OCI-LY3 (cell line): ENCODE measurements around the gene SESTD1.

Source experiments
- H2AFZ ChIP-seq: fragments of 200-600, 300-600 bp; shearing (Covaris generic); 2 replicates; pipeline ENCODE4 v1.6.0; 2014; ENCODE audit warnings: antibody characterized with exemption, low read depth, low read length
- H3K27ac ChIP-seq: fragments of 200-600, 300-600 bp; sonication (generic); 2 replicates; pipeline ENCODE4 v1.5.1; 2014; ENCODE audit warnings: mild to moderate bottlenecking, low read length, moderate library complexity, mixed read lengths
- H3K27me3 ChIP-seq: fragments of 200-600, 300-600 bp; sonication (generic); 2 replicates; pipeline ENCODE4 v1.6.1; 2014; ENCODE audit warnings: low read depth, low read length, mixed read lengths
- H3K36me3 ChIP-seq: fragments of 200-600, 300-600 bp; sonication (generic); replicated peaks from 2 replicates; pipeline ENCODE3; 2014; ENCODE audit warnings: low read depth, low read length, mixed read lengths
- H3K4me1 ChIP-seq: fragments of 300-600, 200-600 bp; sonication (generic); 2 replicates; pipeline ENCODE4 v1.6.1; 2014; ENCODE audit warnings: low read length, mixed read lengths
- H3K4me2 ChIP-seq: fragments of 200-600, 300-600 bp; sonication (generic); 2 replicates; pipeline ENCODE4 v1.6.1; 2014; ENCODE audit warnings: low read length, mixed read lengths
- H3K4me3 ChIP-seq: fragments of 300-600, 200-600 bp; sonication (generic); 2 replicates; pipeline ENCODE4 v1.5.1; 2014; ENCODE audit warnings: antibody characterized with exemption, mild to moderate bottlenecking, low read length, moderate library complexity
- H3K79me2 ChIP-seq: fragments of 300-600, 200-600 bp; shearing (Covaris generic); 2 replicates; pipeline ENCODE4 v1.6.1; 2014; ENCODE audit warnings: mild to moderate bottlenecking, low read length, mixed read lengths
- H3K9ac ChIP-seq: fragments of 300-600, 200-600 bp; shearing (Covaris generic); 2 replicates; pipeline ENCODE4 v1.6.0; 2014; ENCODE audit warnings: mild to moderate bottlenecking, low read length, moderate library complexity
- H3K9me3 ChIP-seq: fragments of 200-600, 300-600 bp; shearing (Covaris generic); 2 replicates; pipeline ENCODE4 v1.6.1; 2014; ENCODE audit warnings: low read length, mixed read lengths; ENCODE audit not compliant: insufficient read depth
- H4K20me1 ChIP-seq: fragments of 200-600, 300-600 bp; sonication (generic); 2 replicates; pipeline ENCODE4 v1.6.1; 2016; ENCODE audit warnings: low read length, mixed read lengths; ENCODE audit not compliant: insufficient read depth
- CTCF ChIP-seq: fragments of 200-600, 300-600 bp; sonication (generic); IDR thresholded peaks from 2 replicates; pipeline ENCODE4 v1.5.1; 2014; ENCODE audit warnings: antibody characterized with exemption, low read length, low read depth
- EZH2phosphoT487 ChIP-seq: fragments of 200-600 bp; shearing (Covaris generic); IDR thresholded peaks from 2 replicates; pipeline ENCODE4 v1.6.1; 2018; ENCODE audit warnings: antibody characterized with exemption, mixed run types, low read depth

SESTD1 gene

GRCh38 chr2:179070895-179071294 is 193.7 kb downstream of the SESTD1 start:
- peaks cover 5% of the 10 kb centered on the region; the same call in 1 of the 2 replicates for H3K9me3 ChIP-seq
- no peaks in the 10 kb centered on the region for H3K79me2 ChIP-seq
- H3K27me3 ChIP-seq: no peaks in the 10 kb centered on the region
- no peak overlapping the region for H3K4me3 ChIP-seq
- H3K4me2 ChIP-seq: no peak overlapping the region
- H3K9ac ChIP-seq: no peak overlapping the region
- no peaks in the 10 kb centered on the region for H4K20me1 ChIP-seq
- TF ChIP-seq CTCF (no peak), EZH2phosphoT487 (no peak)
- H3K4me1 ChIP-seq: no peaks in the 10 kb centered on the region
- no peak overlapping the region for H3K27ac ChIP-seq
- H2AFZ ChIP-seq: no peak overlapping the region
- H3K36me3 ChIP-seq: no peaks in the 10 kb centered on the region

GRCh38 chr2:179069685-179070084 is 194.9 kb downstream of the SESTD1 start:
- Histone ChIP-seq H3K4me3 (no peak overlapping the region), H3K9me3 (peaks cover 5% of the 10 kb centered on the region; the same call in 1 of the 2 replicates), H4K20me1 (no peaks in the 10 kb centered on the region), H3K27me3 (no peaks in the 10 kb centered on the region), H3K36me3 (no peaks in the 10 kb centered on the region), H3K79me2 (no peaks in the 10 kb centered on the region), H3K9ac (no peak overlapping the region), H3K4me2 (no peak overlapping the region), H2AFZ (no peak overlapping the region), H3K27ac (no peak overlapping the region), H3K4me1 (no peaks in the 10 kb centered on the region)
- no peak for TF ChIP-seq CTCF
- TF ChIP-seq EZH2phosphoT487: no peak

GRCh38 chr2:179068991-179069643 is 195.5 kb downstream of the SESTD1 start:
- Histone ChIP-seq H3K4me1 (no peaks in the 10 kb centered on the region), H3K9me3 (peaks cover 5% of the 10 kb centered on the region; the same call in 1 of the 2 replicates), H3K27me3 (no peaks in the 10 kb centered on the region), H3K9ac (no peak overlapping the region), H2AFZ (no peak overlapping the region), H3K4me3 (no peak overlapping the region), H4K20me1 (no peaks in the 10 kb centered on the region), H3K4me2 (no peak overlapping the region), H3K27ac (no peak overlapping the region), H3K36me3 (no peaks in the 10 kb centered on the region), H3K79me2 (no peaks in the 10 kb centered on the region)
- TF ChIP-seq EZH2phosphoT487: no peak
- TF ChIP-seq CTCF: no peak

GRCh38 chr2:179059026-179059700 is 205.5 kb downstream of the SESTD1 start:
- no peaks in the 10 kb centered on the region for H3K27me3 ChIP-seq
- H3K4me2 ChIP-seq: peak overlapping the region; percentile 46
- no peaks in the 10 kb centered on the region for H3K9me3 ChIP-seq
- 0 out of 2 replicates have a peak overlapping the region, but pooled peaks have one; percentile 6 for H3K9ac ChIP-seq
- no peak overlapping the region; the same call in 1 of the 2 replicates for H2AFZ ChIP-seq
- TF ChIP-seq CTCF: no peak
- no peak for TF ChIP-seq EZH2phosphoT487
- no peak overlapping the region for H3K4me3 ChIP-seq
- H3K36me3 ChIP-seq: no peaks in the 10 kb centered on the region
- H3K4me1 ChIP-seq: peaks cover 18% of the 10 kb centered on the region
- no peaks in the 10 kb centered on the region for H3K79me2 ChIP-seq
- peak overlapping the region; percentile 58 for H3K27ac ChIP-seq
- no peaks in the 10 kb centered on the region for H4K20me1 ChIP-seq
